GM18868 (cell line): ENCODE results near the gene TOB2.

ENCODE experiments used
- ATAC-seq: cut with Tn5 transposase; IDR thresholded peaks from one replicate; pipeline ENCODE4 v1.9.1; 2021; ENCODE audit warnings: mild to moderate bottlenecking, moderate library complexity; ENCODE audit not compliant: unreplicated experiment

TOB2 gene

GRCh38 chr22:41394012-41394356, 52.6 kb downstream of the TOB2 start:
- no peak for ATAC-seq

- ATAC-seq: no peak
These were observed 59.3 kb downstream of the TOB2 start for GRCh38 chr22:41387341-41387740.

DNA sequence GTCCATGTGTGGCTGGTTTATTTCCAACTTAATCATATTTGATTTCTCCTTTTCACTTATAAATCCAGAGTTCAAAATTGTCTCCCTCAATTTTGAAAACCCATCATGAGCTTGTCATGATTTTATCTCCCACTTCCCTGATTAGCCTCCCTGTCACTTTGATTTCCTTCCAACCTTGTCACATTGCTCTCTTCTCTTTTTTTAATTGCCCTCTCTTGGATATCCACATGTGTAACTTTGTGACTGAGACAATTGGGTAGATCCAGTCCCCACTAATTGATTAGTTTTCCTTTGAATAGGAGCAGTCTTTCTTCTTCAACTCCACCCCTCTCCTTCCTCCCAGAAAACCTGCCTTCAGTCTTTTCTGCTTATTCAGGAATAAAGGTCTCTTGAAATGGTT, 62.5 kb downstream of the TOB2 start:
- ATAC-seq: no peak
